Measurements from ENCODE around the gene CHST6.
"Not testable (repeated sequence)": the region's sequence is repeated elsewhere in the genome, so short reads cannot be mapped to it uniquely, and the experiment has no call there.

CHST6 gene

DNA sequence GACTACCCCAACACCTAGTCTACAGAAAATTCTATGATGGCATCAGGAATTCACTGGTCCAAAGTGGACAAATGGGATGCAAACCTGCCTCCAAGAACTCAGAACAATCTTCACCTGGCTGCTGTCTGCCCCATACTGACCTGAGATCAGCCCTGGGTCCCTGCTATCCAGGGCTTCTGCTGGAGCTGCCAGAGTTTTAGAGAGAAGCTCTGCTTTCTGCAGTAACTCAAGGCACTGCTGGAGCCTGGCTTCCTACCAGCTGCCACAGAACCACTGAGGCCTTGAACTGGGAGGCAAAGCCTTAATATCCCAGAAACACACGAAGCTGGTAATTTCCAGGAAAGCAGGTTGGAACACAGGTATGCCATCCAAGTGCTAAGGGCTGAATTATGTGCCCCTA lies 38.3 kb downstream of the CHST6 start:
- in situ Hi-C loops (cut with HindIII; ENCODE audit: low sequenced_read_pairs), result no loop called here
- no peak overlapping the region for H3K4me3 ChIP-seq (ENCODE audit: low read depth, low read length)
- DNase-seq (ENCODE audit: low read depth, low spot score), result no peak
- TF ChIP-seq, protein P1, sequence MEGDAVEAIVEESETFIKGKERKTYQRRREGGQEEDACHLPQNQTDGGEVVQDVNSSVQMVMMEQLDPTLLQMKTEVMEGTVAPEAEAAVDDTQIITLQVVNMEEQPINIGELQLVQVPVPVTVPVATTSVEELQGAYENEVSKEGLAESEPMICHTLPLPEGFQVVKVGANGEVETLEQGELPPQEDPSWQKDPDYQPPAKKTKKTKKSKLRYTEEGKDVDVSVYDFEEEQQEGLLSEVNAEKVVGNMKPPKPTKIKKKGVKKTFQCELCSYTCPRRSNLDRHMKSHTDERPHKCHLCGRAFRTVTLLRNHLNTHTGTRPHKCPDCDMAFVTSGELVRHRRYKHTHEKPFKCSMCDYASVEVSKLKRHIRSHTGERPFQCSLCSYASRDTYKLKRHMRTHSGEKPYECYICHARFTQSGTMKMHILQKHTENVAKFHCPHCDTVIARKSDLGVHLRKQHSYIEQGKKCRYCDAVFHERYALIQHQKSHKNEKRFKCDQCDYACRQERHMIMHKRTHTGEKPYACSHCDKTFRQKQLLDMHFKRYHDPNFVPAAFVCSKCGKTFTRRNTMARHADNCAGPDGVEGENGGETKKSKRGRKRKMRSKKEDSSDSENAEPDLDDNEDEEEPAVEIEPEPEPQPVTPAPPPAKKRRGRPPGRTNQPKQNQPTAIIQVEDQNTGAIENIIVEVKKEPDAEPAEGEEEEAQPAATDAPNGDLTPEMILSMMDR (IDR thresholded peaks at IDR 0.05; ENCODE audit: low read depth, low read length), result no peak

DNA sequence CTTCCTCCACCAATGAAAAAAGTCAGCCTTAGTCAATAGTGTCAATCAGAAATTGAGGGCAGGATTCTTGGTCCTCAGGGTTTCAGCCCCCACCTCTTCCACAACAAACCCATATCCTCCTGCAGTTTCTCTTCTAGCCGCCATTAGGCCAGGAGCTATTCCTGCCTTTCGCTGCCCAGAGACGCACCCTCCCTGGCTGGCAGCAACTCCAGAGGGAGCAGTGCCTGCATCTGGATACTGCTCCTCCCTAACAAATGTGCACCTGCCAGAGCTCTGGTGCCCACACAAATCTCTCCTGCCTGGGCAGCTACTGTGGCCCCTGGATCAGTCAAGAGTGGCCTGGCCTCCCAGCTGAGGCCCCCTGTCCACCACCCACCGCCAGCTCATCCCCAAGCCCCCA lies 38.8 kb downstream of the CHST6 start:
- DNase-seq (ENCODE audit: low read depth, low spot score); in situ Hi-C loops (cut with HindIII; ENCODE audit: low sequenced_read_pairs); H3K4me3 ChIP-seq (ENCODE audit: low read depth, low read length): not testable (repeated sequence)

DNA sequence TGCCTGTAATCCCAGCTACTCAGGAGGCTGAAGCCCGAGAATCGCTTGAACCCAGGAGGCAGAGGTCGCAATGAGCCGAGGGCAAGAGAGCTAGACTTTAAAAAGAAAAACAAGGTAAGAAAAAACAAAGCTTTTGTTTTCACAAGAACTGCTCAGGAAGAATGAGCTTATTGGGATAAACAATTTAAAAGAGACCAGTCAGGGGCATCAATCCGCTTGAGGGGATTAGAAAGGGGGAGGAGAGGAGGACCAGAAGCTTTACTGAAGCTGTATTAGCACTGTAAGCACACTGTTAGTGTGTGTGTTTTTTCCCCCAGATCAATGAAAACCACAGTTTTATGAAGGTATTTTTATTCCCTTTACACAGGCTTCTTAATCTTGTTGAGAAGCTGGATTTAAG lies 39.6 kb downstream of the CHST6 start:
- TF ChIP-seq, protein P1 (IDR thresholded peaks at IDR 0.05; ENCODE audit: low read depth, low read length), result no peak
- no peak overlapping the region for H3K4me3 ChIP-seq (ENCODE audit: low read depth, low read length)
- DNase-seq (ENCODE audit: low read depth, low spot score), result no peak
- in situ Hi-C loops (cut with HindIII; ENCODE audit: low sequenced_read_pairs), result no loop called here

DNA sequence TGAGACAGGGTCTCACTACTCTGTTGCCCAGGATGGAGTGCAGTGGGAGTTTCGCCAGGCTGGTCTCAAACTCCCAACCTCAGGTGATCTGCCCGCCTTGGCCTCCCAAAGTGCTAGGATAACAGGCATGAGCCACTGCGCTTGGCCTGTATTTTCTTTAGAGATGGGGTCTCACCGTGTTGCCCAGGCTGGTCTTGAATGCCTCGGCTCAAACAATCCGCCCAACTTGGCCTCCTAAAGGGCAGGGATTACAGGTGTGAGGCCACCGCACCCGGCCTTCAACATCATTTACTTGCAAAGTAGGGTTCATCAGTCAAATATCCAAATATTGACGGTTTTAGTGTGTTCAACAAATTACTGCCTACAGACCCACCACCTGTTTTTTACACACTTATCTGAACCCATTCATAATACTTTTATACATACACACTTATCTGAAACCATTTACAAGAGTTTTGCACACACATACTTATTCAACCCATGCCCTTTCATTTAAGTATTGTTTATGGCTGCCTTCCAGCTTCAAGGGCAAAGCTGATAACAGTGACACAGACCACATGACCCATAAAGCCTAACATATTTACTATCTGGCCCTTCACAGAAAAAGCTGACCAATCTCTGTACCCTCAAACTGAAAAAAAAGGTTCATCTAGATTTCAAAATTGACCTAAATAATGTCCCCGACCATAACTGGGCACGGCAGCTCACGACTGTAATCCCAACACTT lies 42.6 kb downstream of the CHST6 start:
- H3K4me3 ChIP-seq (ENCODE audit: low read depth, low read length), result no peak overlapping the region
- TF ChIP-seq, protein P1 (IDR thresholded peaks at IDR 0.05; ENCODE audit: low read depth, low read length), result no peak
- DNase-seq (ENCODE audit: low read depth, low spot score), result no peak
- in situ Hi-C loops (cut with HindIII; ENCODE audit: low sequenced_read_pairs), result no loop called here

DNA sequence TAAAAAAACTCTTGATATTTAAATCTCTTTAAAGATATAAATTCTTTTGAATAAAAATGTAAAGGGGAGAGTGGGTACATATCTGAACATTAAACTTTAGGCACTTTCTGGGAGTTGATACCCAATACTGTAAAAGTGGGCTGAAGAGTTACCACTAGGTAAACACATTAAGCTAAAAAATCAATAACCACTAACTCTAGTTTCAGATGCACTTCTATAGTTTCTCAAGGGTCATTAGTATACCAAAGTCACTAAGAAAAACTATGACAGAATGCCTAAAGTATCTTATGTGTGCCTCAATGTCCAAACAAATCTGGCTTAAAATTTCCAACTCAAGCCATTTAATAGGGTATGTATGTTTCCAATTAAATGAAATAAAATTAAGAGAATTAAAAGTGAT lies 48.8 kb downstream of the CHST6 start:
- in situ Hi-C loops (cut with HindIII; ENCODE audit: low sequenced_read_pairs), result no loop called here
- TF ChIP-seq, protein P1 (IDR thresholded peaks at IDR 0.05; ENCODE audit: low read depth, low read length), result no peak
- DNase-seq (ENCODE audit: low read depth, low spot score), result no peak
- no peak overlapping the region for H3K4me3 ChIP-seq (ENCODE audit: low read depth, low read length)

DNA sequence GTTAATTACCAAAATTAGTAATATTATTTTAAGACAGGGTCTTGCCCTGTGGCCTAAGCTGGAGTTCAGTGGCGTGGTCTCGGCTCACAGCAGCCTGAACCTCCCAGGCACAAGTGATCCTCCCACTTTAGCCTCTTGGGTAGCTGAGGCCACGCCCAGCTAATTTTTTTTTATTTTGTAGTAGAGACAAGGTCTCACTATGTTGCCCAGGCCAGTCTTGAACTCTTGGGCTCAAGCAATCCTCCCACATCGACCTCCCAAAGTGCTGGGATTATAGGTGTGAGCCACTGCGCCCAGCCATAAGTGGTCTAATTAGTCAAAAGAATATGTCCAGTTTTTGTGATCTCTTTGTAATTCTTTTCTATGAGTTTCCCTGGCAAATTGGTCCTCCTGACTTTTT lies 49.9 kb downstream of the CHST6 start:
- no peak overlapping the region for H3K4me3 ChIP-seq (ENCODE audit: low read depth, low read length)
- DNase-seq (ENCODE audit: low read depth, low spot score), result no peak
- TF ChIP-seq, protein P1 (IDR thresholded peaks at IDR 0.05; ENCODE audit: low read depth, low read length), result no peak
- in situ Hi-C loops (cut with HindIII; ENCODE audit: low sequenced_read_pairs), result no loop called here

DNA sequence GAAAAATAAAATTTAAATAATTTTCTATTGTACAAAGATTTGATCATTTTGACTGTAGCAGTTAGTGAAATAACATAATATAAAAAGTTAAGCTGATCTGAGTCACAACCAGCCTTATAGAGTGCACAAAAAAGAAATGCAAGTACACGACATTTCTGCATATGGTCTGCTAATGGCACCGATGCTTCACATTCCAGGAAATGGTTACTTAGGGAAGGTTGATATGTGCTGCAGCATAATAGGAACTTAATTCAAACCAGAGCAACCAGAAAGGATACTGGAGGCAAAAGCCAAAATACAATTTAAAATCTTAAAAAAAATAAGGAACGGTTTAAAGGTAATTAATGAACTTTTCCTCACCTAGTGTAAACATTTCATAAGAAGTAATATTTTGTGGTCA lies 51.9 kb downstream of the CHST6 start:
- no peak overlapping the region for H3K4me3 ChIP-seq (ENCODE audit: low read depth, low read length)
- peak; percentile 34 for DNase-seq (ENCODE audit: low read depth, low spot score)
- in situ Hi-C loops (cut with HindIII; ENCODE audit: low sequenced_read_pairs), result no loop called here
- TF ChIP-seq, protein P1 (IDR thresholded peaks at IDR 0.05; ENCODE audit: low read depth, low read length), result no peak
